GM21529 (cell line): ENCODE results near the gene PRDM16.
"Not testable (repeated sequence)": the region's sequence is repeated elsewhere in the genome, so short reads cannot be mapped to it uniquely, and the experiment has no call there.

Experiments used
- ATAC-seq: cut with Tn5 transposase; IDR thresholded peaks from one replicate; pipeline ENCODE4 v1.9.1; 2021; ENCODE audit not compliant: unreplicated experiment

Gene PRDM16

DNA sequence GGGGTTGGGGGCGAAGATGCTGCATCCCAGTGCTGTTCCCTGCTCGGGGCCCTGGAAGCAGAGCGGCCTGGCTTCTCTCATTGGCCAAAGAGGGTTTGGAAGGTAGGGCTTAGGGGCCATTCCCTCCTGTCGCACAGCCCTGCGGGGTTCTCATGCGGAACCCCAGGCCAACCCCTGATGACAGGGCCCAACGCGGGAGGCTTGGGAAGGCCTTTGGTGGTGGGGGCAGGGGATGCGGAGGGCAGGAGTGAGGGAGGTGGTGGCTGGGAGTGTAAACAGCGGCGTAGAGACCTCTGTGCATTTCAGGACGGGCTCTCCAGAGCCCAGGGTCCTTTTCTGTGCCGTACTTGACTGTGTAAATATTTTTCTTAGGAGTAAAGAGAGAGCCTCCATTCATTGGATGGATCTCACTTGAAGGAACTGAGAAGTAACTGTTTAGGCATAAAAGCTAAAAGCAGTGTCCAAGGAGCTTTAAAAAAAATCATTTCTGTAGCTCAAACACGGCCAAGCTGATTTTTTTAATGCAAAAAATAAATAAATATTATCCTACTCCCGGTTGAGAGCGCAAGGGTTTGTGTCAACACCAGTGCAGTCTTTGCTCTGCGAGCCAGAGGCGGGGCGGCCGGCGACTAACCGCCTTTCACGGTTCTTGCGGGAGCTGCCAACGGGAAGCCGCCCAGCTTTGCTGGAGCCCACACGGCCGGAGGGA, 169.1 kb downstream of the PRDM16 start:
- no peak for ATAC-seq

- ATAC-seq, result no peak
These were observed 169.8 kb downstream of the PRDM16 start for GRCh38 chr1:3238703-3239278.

DNA sequence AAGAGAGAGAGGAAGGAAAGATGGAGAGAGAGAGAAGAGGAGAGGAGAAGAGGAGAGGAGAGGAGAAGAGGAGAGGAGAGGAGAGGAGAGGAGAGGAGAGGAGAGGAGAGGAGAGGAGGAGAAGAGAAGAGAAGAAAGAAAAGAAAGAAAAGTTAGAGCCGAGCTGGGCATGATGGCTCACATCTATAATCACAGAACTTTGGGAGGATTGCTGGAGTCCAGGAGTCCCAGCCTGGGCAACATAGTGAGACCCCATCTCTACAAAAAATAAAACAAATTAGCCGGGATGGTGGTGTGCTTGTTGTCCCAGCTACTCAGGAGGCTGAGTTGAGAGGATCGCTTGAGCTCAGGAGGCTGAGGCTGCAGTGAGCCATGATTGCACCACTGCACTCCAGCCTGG, 171.0 kb downstream of the PRDM16 start:
- not testable (repeated sequence) for ATAC-seq

DNA sequence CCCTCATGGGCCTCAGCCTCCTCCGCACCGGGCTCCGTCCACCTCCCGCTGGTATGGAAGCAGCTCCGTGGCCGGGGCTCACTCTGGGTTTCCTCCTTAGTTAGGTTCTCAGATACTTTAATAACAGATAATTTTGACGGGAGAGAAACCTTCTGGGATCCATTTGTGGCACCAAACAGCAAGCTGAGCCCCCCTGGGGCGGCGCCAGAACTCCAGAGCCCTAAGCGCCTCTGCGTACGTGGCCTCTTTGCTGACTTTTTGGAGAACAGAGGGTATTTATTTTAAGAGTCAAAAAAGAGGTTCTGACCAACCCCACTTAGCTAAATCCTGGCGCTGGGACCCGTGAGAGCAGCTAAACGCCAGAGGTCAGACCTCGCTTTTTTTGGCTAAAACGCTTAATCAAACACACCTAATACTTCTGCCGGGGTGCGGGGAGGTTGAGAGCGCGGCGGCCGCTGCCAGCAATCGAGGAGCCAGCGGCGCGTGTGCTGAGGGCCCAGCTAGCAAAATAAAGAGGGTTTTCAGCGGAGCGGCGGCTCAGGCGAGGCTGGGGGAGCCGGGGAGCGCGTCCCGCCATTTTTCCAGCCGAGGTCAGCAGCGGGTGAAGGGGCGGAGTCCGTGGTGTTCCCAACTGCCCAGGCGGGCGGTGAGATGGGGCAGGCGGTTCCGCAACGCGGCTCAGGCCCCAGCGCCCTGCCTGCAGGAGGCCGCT, 171.7 kb downstream of the PRDM16 start:
- ATAC-seq, result no peak

GRCh38 chr1:3241236-3241550, 172.2 kb downstream of the PRDM16 start:
- ATAC-seq, result no peak

DNA sequence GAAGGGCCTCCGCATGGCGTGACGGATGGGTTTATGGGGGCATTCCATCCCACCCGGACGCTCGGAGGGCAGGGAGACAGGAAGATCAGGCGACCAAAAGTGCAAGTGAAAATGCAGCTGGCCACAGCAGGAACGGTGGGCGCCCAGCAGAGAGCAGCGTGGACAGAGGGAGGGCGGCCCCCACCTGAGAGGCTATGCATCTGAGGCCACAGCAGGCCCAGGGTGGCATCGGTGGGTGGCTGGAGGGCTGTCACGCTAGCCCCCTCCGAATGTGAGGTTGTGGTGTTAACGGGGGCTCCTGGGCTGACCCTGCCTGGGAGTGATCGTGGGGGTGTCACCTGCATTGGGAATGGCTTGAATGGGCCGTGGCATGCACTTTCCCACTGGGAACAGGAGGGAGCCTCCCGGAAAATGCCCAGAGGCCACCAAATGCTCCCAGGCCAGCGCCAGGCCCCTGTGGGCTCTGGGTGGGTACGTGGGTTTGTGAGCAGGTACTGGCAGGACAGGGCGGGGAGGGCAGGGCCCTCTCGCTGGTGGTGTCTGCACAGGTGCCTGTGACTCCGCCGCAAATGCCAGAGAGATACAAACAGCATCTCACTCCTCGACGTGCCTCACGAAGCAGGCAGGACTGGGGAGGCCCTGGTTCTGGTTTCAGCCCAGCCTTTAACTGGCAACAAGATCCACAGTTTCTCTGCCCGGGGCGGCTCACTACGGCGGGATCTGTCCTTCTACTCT, 172.8 kb downstream of the PRDM16 start:
- no peak for ATAC-seq

DNA sequence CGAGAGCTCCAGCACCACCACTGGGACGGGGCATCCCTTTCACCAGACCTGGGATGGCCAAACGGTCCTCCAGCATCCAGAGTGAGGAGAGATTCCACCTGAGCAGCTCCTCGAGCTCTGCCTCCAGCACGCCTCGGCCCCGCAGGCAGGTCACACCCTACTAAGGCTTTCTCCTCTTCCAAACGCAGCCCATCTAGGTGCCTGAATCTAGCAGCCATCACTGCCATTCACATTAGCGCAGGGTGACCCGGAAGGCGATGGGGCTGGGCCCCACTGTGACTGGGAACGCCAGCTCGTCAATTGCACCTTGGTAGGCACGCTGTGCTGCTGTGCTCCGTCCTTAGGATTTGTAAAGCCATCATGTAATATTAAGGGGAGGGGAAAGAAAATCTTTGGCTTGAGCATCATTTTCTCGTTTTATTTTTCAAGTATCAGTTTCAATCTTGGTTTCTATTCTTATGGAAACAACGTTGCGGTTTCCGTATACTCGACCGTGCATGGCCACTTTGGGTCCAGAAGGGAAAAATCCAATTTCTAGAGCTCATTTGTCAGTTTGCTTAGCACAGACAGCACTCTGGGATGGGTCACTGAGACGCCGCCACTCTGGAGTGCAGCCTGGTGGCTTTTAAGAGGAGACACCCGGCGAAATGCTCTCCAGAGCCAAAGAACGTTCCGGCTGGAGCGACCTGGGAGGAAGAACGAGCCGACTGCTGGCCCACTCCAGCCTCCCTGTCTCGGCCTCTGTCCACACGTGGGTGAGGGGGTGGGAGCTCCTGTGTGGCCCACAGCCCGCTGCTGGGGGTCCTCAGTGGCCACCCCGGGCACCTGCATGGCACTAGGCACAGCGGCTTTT, 173.6 kb downstream of the PRDM16 start:
- no peak for ATAC-seq

DNA sequence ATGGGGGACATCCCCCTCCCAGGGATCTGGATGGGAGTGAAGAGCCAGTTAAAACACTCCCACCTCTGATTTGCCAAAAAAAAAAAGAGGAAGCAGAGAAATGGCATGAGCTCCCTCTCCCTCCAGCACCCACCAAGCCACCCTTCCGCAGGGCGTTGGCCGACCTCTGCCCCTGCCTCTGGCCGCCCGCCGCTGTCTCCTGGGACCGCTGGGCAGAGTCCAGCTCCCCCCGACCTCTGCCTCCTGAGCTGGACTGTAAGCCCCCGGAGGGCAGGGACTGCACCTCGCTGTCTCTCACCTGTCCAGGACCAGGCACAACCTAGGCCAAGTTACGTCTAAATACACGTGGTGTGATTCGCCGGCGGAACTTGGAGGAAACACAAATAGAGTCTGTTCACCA, 174.3 kb downstream of the PRDM16 start:
- no peak for ATAC-seq

DNA sequence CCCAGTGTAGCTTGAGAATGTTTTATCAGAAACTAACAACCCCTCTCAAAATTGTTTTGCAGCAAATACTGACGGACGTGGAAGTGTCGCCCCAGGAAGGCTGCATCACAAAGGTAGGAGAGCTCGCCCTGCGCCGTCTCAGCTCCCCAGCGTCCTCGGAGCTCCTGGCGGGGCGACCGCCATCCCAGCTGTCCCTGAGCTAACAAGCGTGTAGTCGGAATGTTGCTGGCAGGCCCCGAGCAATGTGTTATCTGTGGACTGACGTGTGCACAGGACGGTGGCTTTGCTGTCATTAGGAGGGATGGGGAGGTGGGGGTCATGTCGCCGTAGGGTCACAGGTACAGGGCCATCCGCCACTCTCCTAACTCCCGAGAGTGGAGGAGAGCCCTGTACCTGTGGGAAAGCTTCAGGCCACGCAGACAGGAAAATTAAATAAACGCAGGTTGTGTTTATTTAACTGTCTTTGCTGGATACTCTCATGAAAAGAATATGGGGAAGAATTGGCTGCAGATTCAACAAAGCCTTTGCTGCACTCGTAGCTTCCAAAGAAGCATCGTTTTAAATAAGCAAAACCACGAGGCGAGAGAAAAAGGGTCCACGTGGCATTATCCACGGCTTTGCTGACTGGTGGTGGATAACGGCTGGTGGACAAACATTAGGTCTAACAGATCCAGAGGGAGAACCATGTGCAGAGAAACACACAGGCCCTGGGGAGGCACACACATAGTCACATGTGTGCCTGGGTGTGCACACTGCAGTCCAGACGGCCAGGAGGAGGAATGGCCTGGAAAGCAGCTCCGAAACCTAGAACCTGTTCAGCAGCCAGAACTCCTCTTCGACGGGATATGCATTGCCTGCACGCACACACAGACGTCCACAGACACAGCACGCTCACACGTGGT, 175.3 kb downstream of the PRDM16 start:
- ATAC-seq, result no peak

DNA sequence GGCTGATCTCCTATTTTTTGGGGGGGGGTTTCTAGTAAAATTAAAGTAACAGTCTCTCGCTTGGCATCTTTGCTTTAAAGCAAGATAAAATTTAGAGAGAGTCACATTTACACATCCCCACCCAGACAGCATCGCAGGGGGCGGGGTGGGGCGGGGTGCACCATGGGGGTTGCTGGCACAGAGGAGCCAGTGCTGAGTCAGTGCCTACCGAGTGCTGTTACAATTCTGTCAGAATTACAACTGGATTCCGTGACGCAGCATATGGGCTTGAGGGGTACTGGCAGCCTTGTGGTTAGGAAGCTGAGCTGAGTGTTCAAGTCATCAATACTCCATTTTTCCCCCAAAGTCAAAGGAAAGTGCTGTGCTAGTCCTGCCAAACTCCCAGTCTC, 175.9 kb downstream of the PRDM16 start:
- ATAC-seq, result no peak

DNA sequence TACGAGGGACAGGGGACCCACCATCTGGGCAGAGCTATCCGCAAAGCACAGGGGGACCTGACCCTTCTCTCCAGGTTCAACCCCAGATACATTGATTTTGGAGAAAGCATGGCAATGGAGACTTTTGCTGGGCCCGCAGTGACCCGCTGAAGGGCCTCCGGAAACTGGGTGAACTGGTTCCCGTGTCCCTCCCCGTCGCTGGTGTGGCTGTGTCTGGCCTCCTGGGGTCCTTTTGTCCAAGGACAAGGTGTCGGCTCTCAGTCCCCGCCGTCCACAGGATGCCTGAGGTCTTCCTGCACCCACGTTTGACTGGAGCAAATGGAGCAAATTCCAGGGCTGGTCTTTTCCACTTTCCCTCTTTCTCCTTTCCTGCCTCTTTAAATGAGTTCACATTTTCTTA, 176.3 kb downstream of the PRDM16 start:
- no peak for ATAC-seq

DNA sequence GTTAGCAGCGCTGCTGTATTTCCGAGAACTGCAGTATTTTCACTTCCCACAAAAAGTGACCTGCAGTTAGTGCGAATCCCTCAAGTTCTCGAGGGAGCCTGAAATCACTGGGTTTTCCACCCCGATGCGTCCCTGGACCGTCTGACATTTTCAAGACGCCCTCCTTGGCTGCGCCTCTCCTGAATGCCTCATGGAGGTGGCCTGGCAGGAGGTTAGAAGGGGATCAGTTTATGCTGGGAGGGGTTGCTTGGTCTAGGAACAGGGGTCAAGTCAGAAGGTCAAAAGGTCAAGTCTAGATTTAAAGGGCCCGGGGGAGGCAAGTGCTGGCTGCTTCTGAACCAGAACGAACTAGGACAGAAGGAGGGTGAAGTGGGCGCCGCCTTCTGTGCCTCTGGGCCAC, 176.8 kb downstream of the PRDM16 start:
- no peak for ATAC-seq

GRCh38 chr1:3246251-3246650, 177.2 kb downstream of the PRDM16 start:
- no peak for ATAC-seq

GRCh38 chr1:3247521-3248121, 178.6 kb downstream of the PRDM16 start:
- ATAC-seq, result no peak

DNA sequence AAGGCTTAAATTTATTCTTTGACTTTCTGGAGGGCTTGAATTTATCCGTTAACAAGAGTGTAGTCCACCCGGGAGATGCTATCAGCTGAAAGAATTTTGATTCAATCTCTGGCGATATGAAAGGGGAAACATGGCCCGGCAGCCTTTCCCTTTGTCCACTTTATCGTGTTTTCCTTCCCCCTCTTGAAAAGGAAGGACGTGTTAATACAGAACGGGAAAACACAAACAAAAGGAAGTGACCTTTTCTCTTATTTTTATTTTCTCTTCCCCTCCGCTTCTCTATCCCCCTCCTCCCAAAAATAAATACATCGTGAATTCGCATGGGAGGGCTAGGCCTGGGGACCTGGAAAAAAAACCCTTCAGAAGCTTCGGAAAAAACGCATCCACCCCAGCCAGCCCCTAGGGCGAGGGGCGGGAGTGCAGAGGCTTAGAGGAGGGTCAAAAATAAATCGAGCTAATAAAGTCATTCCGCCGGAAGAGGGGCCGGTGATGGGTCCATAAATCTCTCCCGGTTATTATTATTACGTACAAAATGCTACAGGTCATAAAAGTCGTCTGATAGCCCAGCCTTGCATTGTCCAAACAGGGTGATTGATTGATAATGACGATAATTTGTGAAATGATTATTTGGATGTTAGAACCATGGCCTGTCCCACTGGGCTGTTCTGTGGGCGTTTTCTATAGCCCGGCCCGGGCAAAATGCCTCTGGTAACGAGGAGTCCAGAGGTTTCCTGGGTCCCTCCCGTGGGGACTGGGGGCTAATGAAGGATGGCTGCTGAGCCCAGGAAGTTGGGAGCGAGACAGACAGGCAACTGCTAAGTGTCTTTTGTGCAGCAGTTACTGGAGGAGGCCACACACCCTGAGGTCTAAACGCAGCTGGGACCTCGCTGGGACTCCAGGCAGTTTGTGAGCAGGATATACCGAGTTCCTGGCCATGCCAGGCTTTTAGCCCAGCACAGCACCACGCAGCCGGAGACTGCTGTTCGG, 179.4 kb downstream of the PRDM16 start:
- no peak for ATAC-seq

DNA sequence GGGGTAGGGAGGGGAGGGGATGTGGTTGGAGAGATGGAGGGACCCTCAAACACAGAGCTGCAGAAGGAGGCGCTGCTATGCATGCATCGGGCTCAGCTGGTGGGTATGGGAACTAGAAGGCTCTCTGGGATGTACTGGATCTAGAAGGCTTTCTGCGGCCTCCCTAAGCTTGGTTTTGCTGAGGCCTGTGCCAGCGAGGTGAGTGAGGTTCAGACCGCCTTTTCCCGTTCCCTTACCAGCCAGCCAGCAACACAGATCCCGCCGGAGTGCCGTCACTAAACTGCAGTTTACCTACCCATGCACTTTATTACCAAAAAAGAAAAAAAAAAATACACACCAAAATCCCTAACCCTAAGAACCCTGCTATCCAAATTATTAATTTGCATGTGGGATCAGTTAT, 180.2 kb downstream of the PRDM16 start:
- no peak for ATAC-seq

DNA sequence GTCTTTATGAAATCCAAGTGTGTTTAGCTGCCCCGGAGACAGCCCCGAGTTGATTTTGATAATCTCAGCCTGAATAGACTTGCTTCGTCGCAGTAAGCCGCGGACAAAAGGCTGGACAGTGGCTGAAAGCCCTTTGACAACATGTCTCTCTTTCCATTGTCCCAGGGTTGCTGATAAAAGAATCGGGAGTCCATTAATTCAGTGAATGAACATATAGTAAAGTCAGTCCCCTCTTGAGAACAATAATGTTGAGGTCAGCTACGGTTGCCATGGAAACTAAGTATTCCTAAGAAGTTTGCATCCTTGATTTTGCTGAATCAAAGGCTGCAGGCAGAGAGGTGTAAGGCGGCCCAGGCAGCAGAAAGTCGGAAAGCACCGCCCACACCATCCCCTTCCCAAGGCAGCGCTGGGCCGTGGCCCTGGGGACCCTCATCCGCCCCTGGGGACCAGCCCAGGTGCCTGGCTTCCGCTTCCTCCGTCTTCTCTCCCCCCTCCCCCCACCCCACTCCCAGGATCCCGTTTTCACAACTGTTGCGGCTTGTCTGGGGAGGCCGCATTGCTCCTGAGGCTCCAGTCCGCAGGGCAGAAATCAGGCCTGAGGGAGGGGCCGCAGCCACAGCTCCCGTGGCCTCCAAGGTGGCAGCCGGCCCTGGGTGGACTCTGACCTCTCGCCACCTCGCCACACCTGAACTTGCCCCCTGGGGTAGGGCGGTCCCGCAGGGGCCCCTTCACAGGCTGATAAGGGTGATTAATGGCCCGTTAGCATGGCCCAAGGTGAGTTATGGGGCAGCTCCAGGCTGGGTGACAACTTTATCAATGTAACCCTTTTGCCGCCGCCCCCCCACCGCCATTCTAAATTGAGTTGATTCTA, 180.9 kb downstream of the PRDM16 start:
- ATAC-seq, result no peak
